Bronchial epithelial cell (primary cell): ENCODE results near the gene CCNE1. TPM values are rescaled to one million over a fixed set of nuclear protein-coding genes. Genes with fewer than 3 reads are reported as not detected.
A peak's percentile ranks its signal among the peaks of the same experiment; 100 is the strongest.
"Not testable (repeated sequence)": the region's sequence is repeated elsewhere in the genome, so short reads cannot be mapped to it uniquely, and the experiment has no call there.

Source experiments
- DNase-seq: peaks from one replicate; pipeline ENCODE4 v3.0.0-alpha.2; 2010; ENCODE audit warnings: low read depth
- FAIRE-seq: peaks from 2 replicates; lab custom pipeline; 2011; peaks lifted over from hg19 to GRCh38; lab: Jason Lieb, UNC
- H3K27me3 ChIP-seq: 2 replicates; pipeline ENCODE4 v1.5.1; 2011; ENCODE audit warnings: low read length; ENCODE audit not compliant: control insufficient read depth, insufficient read depth
- H3K36me3 ChIP-seq: 2 replicates; pipeline ENCODE4 v1.5.1; 2011; ENCODE audit warnings: low read length; ENCODE audit not compliant: control insufficient read depth, insufficient read depth
- H3K4me3 ChIP-seq: 2 replicates; pipeline ENCODE4 v1.5.1; 2011; ENCODE audit warnings: mild to moderate bottlenecking, low read depth, low read length, control low read depth
- CTCF ChIP-seq: IDR thresholded peaks from 2 replicates; pipeline ENCODE4 v1.5.1; 2011; ENCODE audit warnings: mild to moderate bottlenecking, moderate library complexity, low read length, control low read depth, inconsistent platforms; ENCODE audit not compliant: insufficient read depth, severe bottlenecking
- total RNA-seq: library from RNA; depleted of rRNA; stranded (reverse); fragments of >200 nt; gene quantifications from 2 replicates; pipeline ENCODE4 v1.2.1, GENCODE V29; 2014

The CCNE1 gene
- total RNA-seq, 1 donor from 2014 or later: 6.1 TPM

- DNase-seq: no peak
- TF ChIP-seq CTCF: no peak
- Histone ChIP-seq H3K4me3 (no peak overlapping the region), H3K27me3 (no peaks in the 10 kb centered on the region), H3K36me3 (no peaks in the 10 kb centered on the region)
- no peak for FAIRE-seq
Observed at GRCh38 chr19:29789007-29789406, 22.8 kb upstream of the CCNE1 start.

DNA sequence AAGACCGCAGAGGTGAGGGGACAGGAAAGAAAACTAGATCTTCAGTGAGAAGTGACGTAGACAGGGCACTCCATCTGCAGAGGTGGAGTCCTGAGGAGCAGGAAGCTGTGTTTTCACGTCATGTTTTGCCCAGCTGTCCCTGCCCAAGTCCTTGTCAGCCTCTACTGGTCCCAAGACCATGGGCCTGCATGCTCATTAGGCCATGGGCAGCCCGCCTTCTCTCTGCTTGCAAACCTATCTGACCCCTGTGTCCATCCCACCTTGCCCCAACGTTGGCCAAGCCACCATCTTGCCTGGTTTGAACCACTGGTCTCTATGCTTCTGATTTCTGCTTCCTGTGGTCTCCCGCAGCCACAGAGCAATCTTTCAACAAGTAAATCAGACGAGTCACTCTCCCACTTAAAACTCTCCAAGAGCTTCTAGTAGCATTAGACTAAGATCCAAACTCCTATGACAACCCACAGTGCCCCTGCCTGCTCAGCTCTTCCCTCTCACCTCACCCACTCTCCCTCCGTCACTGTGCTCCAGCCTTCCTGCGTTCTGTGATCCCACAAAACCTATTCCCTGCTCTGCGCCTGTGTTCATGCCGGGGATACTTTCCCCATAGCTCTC, 18.6 kb upstream of the CCNE1 start:
- no peak for TF ChIP-seq CTCF
- H3K36me3 ChIP-seq: no peaks in the 10 kb centered on the region
- no peak overlapping the region for H3K4me3 ChIP-seq
- DNase-seq: no peak
- H3K27me3 ChIP-seq: no peaks in the 10 kb centered on the region
- no peak for FAIRE-seq

DNA sequence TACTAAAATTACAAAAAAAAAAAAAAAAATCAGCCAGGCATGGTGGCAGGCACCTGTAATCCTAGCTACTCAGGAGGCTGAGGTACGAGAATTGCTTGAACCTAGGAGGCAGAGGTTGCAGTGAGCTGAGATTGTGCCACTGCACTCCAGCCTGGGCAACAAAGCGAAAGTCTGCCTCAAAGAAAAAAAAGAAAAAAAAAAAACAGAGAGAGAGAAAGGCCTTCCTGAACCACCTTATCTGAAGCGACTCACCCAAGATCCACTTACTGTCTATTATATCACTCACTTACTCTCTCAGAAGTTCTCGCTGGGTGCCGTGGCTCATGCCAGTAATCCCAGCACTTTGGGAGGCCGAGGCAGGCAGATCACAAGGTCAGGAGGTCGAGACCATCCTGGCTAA, 17.3 kb upstream of the CCNE1 start:
- not testable (repeated sequence) for DNase-seq, FAIRE-seq, H3K27me3 ChIP-seq, H3K36me3 ChIP-seq, H3K4me3 ChIP-seq

- DNase-seq (no peak), FAIRE-seq (no peak)
- no peaks in the 10 kb centered on the region for H3K36me3 ChIP-seq
- no peaks in the 10 kb centered on the region for H3K27me3 ChIP-seq
- H3K4me3 ChIP-seq: no peak overlapping the region
- no peak for TF ChIP-seq CTCF
Observed at GRCh38 chr19:29795461-29796172, 16.2 kb upstream of the CCNE1 start.

GRCh38 chr19:29796173-29796573, 15.6 kb upstream of the CCNE1 start:
- Histone ChIP-seq H3K4me3 (no peak overlapping the region), H3K36me3 (no peaks in the 10 kb centered on the region), H3K27me3 (no peaks in the 10 kb centered on the region)
- DNase-seq (no peak), FAIRE-seq (no peak)
- no peak for TF ChIP-seq CTCF

- TF ChIP-seq CTCF: no peak
- FAIRE-seq: no peak
Observed at GRCh38 chr19:29798774-29799497, 12.9 kb upstream of the CCNE1 start.

More at GRCh38 chr19:29798774-29799497, 12.9 kb upstream of the CCNE1 start:
- Histone ChIP-seq H3K36me3 (no peaks in the 10 kb centered on the region), H3K27me3 (no peaks in the 10 kb centered on the region), H3K4me3 (no peak overlapping the region)
- DNase-seq: peak; percentile 42
